Measurements from ENCODE around the gene GRWD1.
A peak's percentile ranks its signal among the peaks of the same experiment; 100 is the strongest.

Gene GRWD1

GRCh38 chr19:48415395-48415794 lies 30.4 kb upstream of the GRWD1 start:
- no peak overlapping the region for H3K4me3 ChIP-seq (ENCODE audit: low read depth, low read length)
- DNase-seq (ENCODE audit: low read depth): peak; percentile 68
- no peak for TF ChIP-seq CTCF (conservative IDR thresholded peaks at IDR 0.05; ENCODE audit: low read depth, low read length)

GRCh38 chr19:48415806-48416221 lies 30.0 kb upstream of the GRWD1 start:
- TF ChIP-seq CTCF (conservative IDR thresholded peaks at IDR 0.05; ENCODE audit: low read depth, low read length): no peak
- DNase-seq (ENCODE audit: low read depth): no peak
- no peak overlapping the region for H3K4me3 ChIP-seq (ENCODE audit: low read depth, low read length)

GRCh38 chr19:48417421-48417820 lies 28.4 kb upstream of the GRWD1 start:
- H3K4me3 ChIP-seq (ENCODE audit: low read depth, low read length): no peak overlapping the region
- TF ChIP-seq CTCF (conservative IDR thresholded peaks at IDR 0.05; ENCODE audit: low read depth, low read length): no peak
- no peak for DNase-seq (ENCODE audit: low read depth)

GRCh38 chr19:48418317-48419064 lies 27.3 kb upstream of the GRWD1 start:
- no peak overlapping the region for H3K4me3 ChIP-seq (ENCODE audit: low read depth, low read length)
- peak; percentile 28 for TF ChIP-seq CTCF (conservative IDR thresholded peaks at IDR 0.05; ENCODE audit: low read depth, low read length)
- DNase-seq (ENCODE audit: low read depth): no peak

- no peak for TF ChIP-seq CTCF (conservative IDR thresholded peaks at IDR 0.05; ENCODE audit: low read depth, low read length)
Measured at GRCh38 chr19:48419158-48419920, 26.4 kb upstream of the GRWD1 start.

GRCh38 chr19:48421548-48421947 lies 24.2 kb upstream of the GRWD1 start:
- DNase-seq (ENCODE audit: low read depth): no peak
- no peak for TF ChIP-seq CTCF (conservative IDR thresholded peaks at IDR 0.05; ENCODE audit: low read depth, low read length)
- H3K4me3 ChIP-seq (ENCODE audit: low read depth, low read length): no peak overlapping the region

More at GRCh38 chr19:48419158-48419920, 26.4 kb upstream of the GRWD1 start:
- H3K4me3 ChIP-seq (ENCODE audit: low read depth, low read length): no peak overlapping the region
- peak; percentile 57 for DNase-seq (ENCODE audit: low read depth)

Data from choroid plexus epithelial cell (primary cell).